ENCODE data around the gene VSIG10L.

DNA sequence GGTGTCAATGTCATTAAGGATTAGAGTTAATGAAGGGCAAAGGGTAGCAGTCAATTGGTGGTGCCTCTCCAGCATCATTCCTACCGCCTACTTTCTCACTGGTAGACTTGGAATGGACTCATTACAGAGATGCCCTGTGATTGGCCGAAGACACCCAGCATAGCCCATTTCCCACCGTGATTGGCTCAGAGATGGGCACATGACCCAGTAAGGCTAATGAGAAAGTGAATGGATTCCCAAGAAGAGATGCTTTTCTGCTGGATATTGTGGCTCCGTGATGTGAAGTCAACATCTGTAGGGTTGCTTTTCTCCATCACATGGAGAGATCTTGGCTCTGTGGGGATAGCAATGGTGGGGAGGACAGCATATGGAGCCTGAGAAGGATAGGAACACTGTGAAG, 11.6 kb downstream of the VSIG10L start:
- TF ChIP-seq, protein P1, sequence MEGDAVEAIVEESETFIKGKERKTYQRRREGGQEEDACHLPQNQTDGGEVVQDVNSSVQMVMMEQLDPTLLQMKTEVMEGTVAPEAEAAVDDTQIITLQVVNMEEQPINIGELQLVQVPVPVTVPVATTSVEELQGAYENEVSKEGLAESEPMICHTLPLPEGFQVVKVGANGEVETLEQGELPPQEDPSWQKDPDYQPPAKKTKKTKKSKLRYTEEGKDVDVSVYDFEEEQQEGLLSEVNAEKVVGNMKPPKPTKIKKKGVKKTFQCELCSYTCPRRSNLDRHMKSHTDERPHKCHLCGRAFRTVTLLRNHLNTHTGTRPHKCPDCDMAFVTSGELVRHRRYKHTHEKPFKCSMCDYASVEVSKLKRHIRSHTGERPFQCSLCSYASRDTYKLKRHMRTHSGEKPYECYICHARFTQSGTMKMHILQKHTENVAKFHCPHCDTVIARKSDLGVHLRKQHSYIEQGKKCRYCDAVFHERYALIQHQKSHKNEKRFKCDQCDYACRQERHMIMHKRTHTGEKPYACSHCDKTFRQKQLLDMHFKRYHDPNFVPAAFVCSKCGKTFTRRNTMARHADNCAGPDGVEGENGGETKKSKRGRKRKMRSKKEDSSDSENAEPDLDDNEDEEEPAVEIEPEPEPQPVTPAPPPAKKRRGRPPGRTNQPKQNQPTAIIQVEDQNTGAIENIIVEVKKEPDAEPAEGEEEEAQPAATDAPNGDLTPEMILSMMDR (IDR thresholded peaks at IDR 0.05 in 4 of 5, conservative IDR thresholded peaks at IDR 0.05 in 1 of 5) = no peak
- TF ChIP-seq POLR2A (IDR thresholded peaks at IDR 0.05) = no peak
